Calu3 (cell line): ENCODE measurements around the gene ARHGAP20. TPM values are rescaled to one million over a fixed set of nuclear protein-coding genes. Genes with fewer than 3 reads are reported as not detected.
"Not testable (repeated sequence)": the region's sequence is repeated elsewhere in the genome, so short reads cannot be mapped to it uniquely, and the experiment has no call there.

Experiments used
- BruUV-seq: library from RNA; stranded (reverse); fragments of 400-500 nt; replicated peaks from 2 replicates; lab custom pipeline; 2021; lab: Mats Ljungman, UMichigan
- CTCF ChIA-PET: fragments of 300-600 bp; sonication (Branson Sonifier 250); formaldehyde crosslinking; loops from one replicate; lab custom pipeline; 2022; ENCODE audit warnings: antibody characterized with exemption; lab: Charles Lee
- DNase-seq: peaks from one replicate; pipeline ENCODE4 v3.0.0; 2022
- H3K27ac Mint-ChIP-seq: one replicate; pipeline ENCODE4 v1.8.0; 2022; ENCODE audit warnings: mixed read lengths; ENCODE audit not compliant: unreplicated experiment
- H3K27me3 Mint-ChIP-seq: one replicate; pipeline ENCODE4 v1.8.0; 2022; ENCODE audit warnings: mixed read lengths; ENCODE audit not compliant: unreplicated experiment
- H3K36me3 Mint-ChIP-seq: one replicate; pipeline ENCODE4 v1.8.0; 2022; ENCODE audit warnings: mild to moderate bottlenecking, moderate library complexity, mixed read lengths; ENCODE audit not compliant: insufficient read depth, unreplicated experiment
- H3K4me1 Mint-ChIP-seq: one replicate; pipeline ENCODE4 v1.8.0; 2022; ENCODE audit warnings: mild to moderate bottlenecking, low read depth, mixed read lengths; ENCODE audit not compliant: unreplicated experiment
- H3K4me3 Mint-ChIP-seq: one replicate; pipeline ENCODE4 v1.8.0; 2022; ENCODE audit warnings: mild to moderate bottlenecking, low read depth, moderate library complexity, mixed read lengths; ENCODE audit not compliant: unreplicated experiment
- H3K9me3 Mint-ChIP-seq: one replicate; pipeline ENCODE4 v1.8.0; 2022; ENCODE audit warnings: low read depth, mixed read lengths; ENCODE audit not compliant: unreplicated experiment
- CTCF ChIP-seq: fragments of 200-600 bp; IDR thresholded peaks from one replicate; pipeline ENCODE4 v1.8.0; 2022; ENCODE audit warnings: antibody characterized with exemption; ENCODE audit not compliant: unreplicated experiment
- intact Hi-C: fragments of 100-400 bp; cut with micrococcal nuclease; formaldehyde crosslinking; loops from one replicate; pipeline ENCODE4 v1.10.0; 2022; ENCODE audit not compliant: unreplicated experiment
- total RNA-seq: library from RNA; stranded (reverse); gene quantifications from 2 replicates; pipeline ENCODE4 v1.2.3, GENCODE V29; 2022

ARHGAP20 gene
- total RNA-seq, 1 experiment from 2014 or later: not detected

- intact Hi-C loops: no loop called here
- CTCF ChIA-PET: no interaction called here
- no peak for TF ChIP-seq CTCF
- BruUV-seq: no TSS peak
- Mint-ChIP-seq H3K36me3 (no peaks in the 10 kb centered on the region), H3K4me3 (no peak overlapping the region), H3K4me1 (no peaks in the 10 kb centered on the region), H3K9me3 (no peaks in the 10 kb centered on the region), H3K27me3 (no peaks in the 10 kb centered on the region), H3K27ac (no peak overlapping the region)
- DNase-seq: no peak
Measured at GRCh38 chr11:110634370-110634769, 77.9 kb downstream of the ARHGAP20 start.

GRCh38 chr11:110631551-110631950 is 80.7 kb downstream of the ARHGAP20 start:
- Mint-ChIP-seq H3K4me3 (no peak overlapping the region), H3K27me3 (no peaks in the 10 kb centered on the region), H3K9me3 (no peaks in the 10 kb centered on the region), H3K27ac (no peak overlapping the region), H3K4me1 (no peaks in the 10 kb centered on the region), H3K36me3 (no peaks in the 10 kb centered on the region)
- CTCF ChIA-PET: no interaction called here
- DNase-seq: no peak
- intact Hi-C loops: no loop called here
- TF ChIP-seq CTCF: no peak
- BruUV-seq: no TSS peak

- CTCF ChIA-PET: no interaction called here
- intact Hi-C loops: no loop called here
Measured at GRCh38 chr11:110629594-110629993, 82.6 kb downstream of the ARHGAP20 start.

GRCh38 chr11:110621826-110622225 is 90.4 kb downstream of the ARHGAP20 start:
- no peak for TF ChIP-seq CTCF
- BruUV-seq: no TSS peak
- intact Hi-C loops: no loop called here
- Mint-ChIP-seq H3K27ac (no peak overlapping the region), H3K4me3 (no peak overlapping the region), H3K4me1 (no peaks in the 10 kb centered on the region), H3K27me3 (no peaks in the 10 kb centered on the region), H3K9me3 (no peaks in the 10 kb centered on the region), H3K36me3 (no peaks in the 10 kb centered on the region)
- DNase-seq: no peak
- CTCF ChIA-PET: no interaction called here

More at GRCh38 chr11:110629594-110629993, 82.6 kb downstream of the ARHGAP20 start:
- no peak overlapping the region for H3K27ac Mint-ChIP-seq
- no peak for TF ChIP-seq CTCF
- no peak for DNase-seq
- H3K9me3 Mint-ChIP-seq: no peaks in the 10 kb centered on the region
- no peaks in the 10 kb centered on the region for H3K4me1 Mint-ChIP-seq
- H3K36me3 Mint-ChIP-seq: no peaks in the 10 kb centered on the region
- H3K4me3 Mint-ChIP-seq: no peak overlapping the region
- no TSS peak for BruUV-seq
- no peaks in the 10 kb centered on the region for H3K27me3 Mint-ChIP-seq

GRCh38 chr11:110619366-110619765 is 92.9 kb downstream of the ARHGAP20 start:
- H3K4me3 Mint-ChIP-seq, H3K9me3 Mint-ChIP-seq, H3K4me1 Mint-ChIP-seq, H3K27me3 Mint-ChIP-seq, BruUV-seq, DNase-seq, intact Hi-C loops, H3K36me3 Mint-ChIP-seq, CTCF ChIA-PET, H3K27ac Mint-ChIP-seq: not testable (repeated sequence)
